ENCODE results near the gene KDM2A.

Gene KDM2A

GRCh38 chr11:67306769-67307544 is 187.9 kb downstream of the KDM2A start:
- no peak for DNase-seq

DNA sequence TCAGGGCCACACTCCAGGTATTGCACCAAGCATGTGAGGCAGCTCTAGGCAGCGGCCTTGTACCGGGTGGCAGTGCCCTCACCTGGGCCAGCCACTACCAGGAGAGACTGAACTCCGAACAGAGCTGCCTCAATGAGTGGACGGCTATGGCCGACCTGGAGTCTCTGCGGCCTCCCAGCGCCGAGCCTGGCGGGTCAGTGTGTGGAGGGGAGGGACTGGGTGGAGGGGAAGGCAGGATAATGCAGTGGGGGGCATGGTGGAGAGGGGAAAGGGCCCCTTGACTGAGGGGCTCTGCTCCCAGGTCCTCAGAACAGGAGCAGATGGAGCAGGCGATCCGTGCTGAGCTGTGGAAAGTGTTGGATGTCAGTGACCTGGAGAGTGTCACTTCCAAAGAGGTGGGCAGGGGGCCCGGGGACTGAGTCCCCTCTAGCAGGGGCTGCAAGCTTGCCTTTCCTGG is 188.5 kb downstream of the KDM2A start:
- no peak for DNase-seq
